SK-MEL-5 (cell line): ENCODE data around the gene CDHR1. TPM values are rescaled to one million over a fixed set of nuclear protein-coding genes. Genes with fewer than 3 reads are reported as not detected.

Experiments
- DNase-seq: peaks from one replicate; pipeline ENCODE4 v3.0.0-alpha.2; 2016; ENCODE audit warnings: low read depth, low spot score
- in situ Hi-C: cut with HindIII; loops from 2 replicates; pipeline ENCODE4 v1.10.0; 2016; ENCODE audit warnings: low sequenced_read_pairs, high pct_unique_total_duplicates, low pct_unique_long_range_greater_than_20kb
- total RNA-seq: library from RNA; depleted of rRNA; stranded (reverse); fragments of >200 nt; shearing (Covaris generic); gene quantifications from 2 replicates; pipeline ENCODE4 v1.2.3, GENCODE V29; 2014

CDHR1 gene
- total RNA-seq, 1 experiment from 2014 or later: not detected

- DNase-seq: no peak
- in situ Hi-C loops: no loop called here
These were observed 402 bp upstream of the CDHR1 start for GRCh38 chr10:84193846-84194423.

GRCh38 chr10:84195044-84195830 lies 900 bp downstream of the CDHR1 start:
- in situ Hi-C loops: no loop called here

GRCh38 chr10:84196083-84196482 lies 1.7 kb downstream of the CDHR1 start:
- DNase-seq: no peak

More at GRCh38 chr10:84195044-84195830, 900 bp downstream of the CDHR1 start:
- no peak for DNase-seq

GRCh38 chr10:84196941-84197340 lies 2.6 kb downstream of the CDHR1 start:
- in situ Hi-C loops: no loop called here
- no peak for DNase-seq

More at GRCh38 chr10:84196083-84196482, 1.7 kb downstream of the CDHR1 start:
- in situ Hi-C loops: no loop called here

GRCh38 chr10:84197643-84198042 lies 3.3 kb downstream of the CDHR1 start:
- in situ Hi-C loops: no loop called here
- DNase-seq: no peak

- no peak for DNase-seq
- in situ Hi-C loops: no loop called here
These were observed 4.0 kb downstream of the CDHR1 start for GRCh38 chr10:84198206-84198915.

GRCh38 chr10:84200537-84201243 lies 6.4 kb downstream of the CDHR1 start:
- no peak for DNase-seq
- in situ Hi-C loops: no loop called here

GRCh38 chr10:84201244-84201606 lies 6.9 kb downstream of the CDHR1 start:
- in situ Hi-C loops: no loop called here

GRCh38 chr10:84201682-84202081 lies 7.3 kb downstream of the CDHR1 start:
- in situ Hi-C loops: no loop called here
- DNase-seq: no peak

More at GRCh38 chr10:84201244-84201606, 6.9 kb downstream of the CDHR1 start:
- DNase-seq: no peak

GRCh38 chr10:84202349-84202748 lies 8.0 kb downstream of the CDHR1 start:
- in situ Hi-C loops: no loop called here
- no peak for DNase-seq

- in situ Hi-C loops: no loop called here
- peak; percentile 45 for DNase-seq
These were observed 9.8 kb downstream of the CDHR1 start for GRCh38 chr10:84204122-84204521.

- in situ Hi-C loops: no loop called here
These were observed 10.3 kb downstream of the CDHR1 start for GRCh38 chr10:84204610-84205009.

GRCh38 chr10:84205049-84205852 lies 10.9 kb downstream of the CDHR1 start:
- in situ Hi-C loops: no loop called here
- peak; percentile 71 for DNase-seq

More at GRCh38 chr10:84204610-84205009, 10.3 kb downstream of the CDHR1 start:
- no peak for DNase-seq

GRCh38 chr10:84205853-84206525 lies 11.7 kb downstream of the CDHR1 start:
- no peak for DNase-seq
- in situ Hi-C loops: no loop called here

GRCh38 chr10:84208023-84208422 lies 13.7 kb downstream of the CDHR1 start:
- no peak for DNase-seq
- in situ Hi-C loops: no loop called here

GRCh38 chr10:84211566-84211965 lies 17.2 kb downstream of the CDHR1 start:
- in situ Hi-C loops: no loop called here

GRCh38 chr10:84212014-84212413 lies 17.7 kb downstream of the CDHR1 start:
- in situ Hi-C loops: no loop called here
- no peak for DNase-seq

More at GRCh38 chr10:84211566-84211965, 17.2 kb downstream of the CDHR1 start:
- DNase-seq: no peak
